ENCODE measurements around the gene TP53I13. TPM values are rescaled to one million over a fixed set of nuclear protein-coding genes. Genes with fewer than 3 reads are reported as not detected.

The TP53I13 gene
- total RNA-seq, 1 donor from 2014 or later = 68.4 TPM

- DNase-seq (ENCODE audit: low read depth) = no peak
- peak overlapping the region; percentile 21 for H3K4me3 ChIP-seq (ENCODE audit: low read depth, low read length)
Observed at GRCh38 chr17:29617481-29618271, 49.2 kb downstream of the TP53I13 start.

GRCh38 chr17:29618272-29619065, 50.0 kb downstream of the TP53I13 start:
- Histone ChIP-seq H3K36me3 (ENCODE audit: control insufficient read depth, insufficient read depth, low read length) (no peaks in the 10 kb centered on the region), H3K27me3 (ENCODE audit: control insufficient read depth, insufficient read depth, low read length) (peaks cover 14% of the 10 kb centered on the region), H3K4me3 (ENCODE audit: low read depth, low read length) (no peak overlapping the region)
- TF ChIP-seq CTCF (IDR thresholded peaks at IDR 0.05; ENCODE audit: insufficient read depth, low read length, poor library complexity, severe bottlenecking) = no peak
- DNase-seq (ENCODE audit: low read depth) = no peak

More at GRCh38 chr17:29617481-29618271, 49.2 kb downstream of the TP53I13 start:
- Histone ChIP-seq H3K27me3 (ENCODE audit: control insufficient read depth, insufficient read depth, low read length) (peaks cover 18% of the 10 kb centered on the region), H3K36me3 (ENCODE audit: control insufficient read depth, insufficient read depth, low read length) (no peaks in the 10 kb centered on the region)
- TF ChIP-seq CTCF (IDR thresholded peaks at IDR 0.05; ENCODE audit: insufficient read depth, low read length, poor library complexity, severe bottlenecking) = peak; percentile 72

- no peak for DNase-seq (ENCODE audit: low read depth)
- H3K4me3 ChIP-seq (ENCODE audit: low read depth, low read length) = no peak overlapping the region
- peaks cover 14% of the 10 kb centered on the region for H3K27me3 ChIP-seq (ENCODE audit: control insufficient read depth, insufficient read depth, low read length)
- TF ChIP-seq CTCF (IDR thresholded peaks at IDR 0.05; ENCODE audit: insufficient read depth, low read length, poor library complexity, severe bottlenecking) = peak; percentile 54
- H3K36me3 ChIP-seq (ENCODE audit: control insufficient read depth, insufficient read depth, low read length) = no peaks in the 10 kb centered on the region
Observed at GRCh38 chr17:29619251-29619650, 50.8 kb downstream of the TP53I13 start.

- no peak for DNase-seq (ENCODE audit: low read depth)
- TF ChIP-seq CTCF (IDR thresholded peaks at IDR 0.05; ENCODE audit: insufficient read depth, low read length, poor library complexity, severe bottlenecking) = no peak
- no peaks in the 10 kb centered on the region for H3K36me3 ChIP-seq (ENCODE audit: control insufficient read depth, insufficient read depth, low read length)
Observed at GRCh38 chr17:29620271-29620670, 51.8 kb downstream of the TP53I13 start.

GRCh38 chr17:29620779-29621500, 52.4 kb downstream of the TP53I13 start:
- TF ChIP-seq CTCF (IDR thresholded peaks at IDR 0.05; ENCODE audit: insufficient read depth, low read length, poor library complexity, severe bottlenecking) = no peak
- no peak overlapping the region for H3K4me3 ChIP-seq (ENCODE audit: low read depth, low read length)
- no peaks in the 10 kb centered on the region for H3K36me3 ChIP-seq (ENCODE audit: control insufficient read depth, insufficient read depth, low read length)
- DNase-seq (ENCODE audit: low read depth) = no peak
- H3K27me3 ChIP-seq (ENCODE audit: control insufficient read depth, insufficient read depth, low read length) = peaks cover 13% of the 10 kb centered on the region

More at GRCh38 chr17:29620271-29620670, 51.8 kb downstream of the TP53I13 start:
- peaks cover 14% of the 10 kb centered on the region for H3K27me3 ChIP-seq (ENCODE audit: control insufficient read depth, insufficient read depth, low read length)
- no peak overlapping the region for H3K4me3 ChIP-seq (ENCODE audit: low read depth, low read length)
